Lung microvascular endothelial cell (primary cell): ENCODE results near the gene ITGB8. TPM values are rescaled to one million over a fixed set of nuclear protein-coding genes. Genes with fewer than 3 reads are reported as not detected.
"Not testable (repeated sequence)": the region's sequence is repeated elsewhere in the genome, so short reads cannot be mapped to it uniquely, and the experiment has no call there.

Source experiments
- DNase-seq, 2 donors: peaks; one replicate each; pipeline versions ENCODE4 v3.0.0 to v3.0.0-alpha.2; 2010; ENCODE audit warnings: low read depth in 2 of 2
- total RNA-seq: library from RNA; depleted of rRNA; stranded (reverse); fragments of >200 nt; gene quantifications from 2 replicates; pipeline ENCODE4 v1.2.1, GENCODE V29; 2014

ITGB8 gene
- total RNA-seq, result 2.6 and 31.2 TPM in 2 replicates

- peak; percentile 73 to 82 for DNase-seq
Measured at GRCh38 chr7:20330239-20330927, at the start of gene ITGB8. TSS of gene ITGB8 (plus strand) at chr7:20330900. CDS start at chr7:20331807, 907 bp downstream.

DNA sequence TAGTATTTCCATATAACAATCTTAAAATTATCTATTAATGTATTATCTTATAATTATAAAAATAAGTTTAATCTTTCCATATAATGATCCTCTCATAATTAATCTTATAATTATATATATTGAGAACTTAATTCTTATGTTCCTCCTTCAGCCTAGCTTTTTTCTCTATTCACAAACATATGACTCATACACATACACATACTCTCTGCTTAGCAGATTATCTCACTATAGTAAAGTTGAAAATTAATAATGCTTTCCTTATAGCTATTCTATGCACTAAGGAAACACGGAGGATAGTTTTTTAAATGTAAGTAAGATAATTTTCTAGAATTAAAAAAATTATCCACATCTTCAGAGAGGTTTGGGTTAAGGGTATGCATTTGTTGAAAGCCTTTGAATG lies 47.7 kb upstream of the ITGB8 start:
- DNase-seq, result no peak

GRCh38 chr7:20283385-20283784 lies 47.3 kb upstream of the ITGB8 start:
- no peak for DNase-seq

- no peak for DNase-seq
Measured at GRCh38 chr7:20284003-20284770, 46.5 kb upstream of the ITGB8 start.

DNA sequence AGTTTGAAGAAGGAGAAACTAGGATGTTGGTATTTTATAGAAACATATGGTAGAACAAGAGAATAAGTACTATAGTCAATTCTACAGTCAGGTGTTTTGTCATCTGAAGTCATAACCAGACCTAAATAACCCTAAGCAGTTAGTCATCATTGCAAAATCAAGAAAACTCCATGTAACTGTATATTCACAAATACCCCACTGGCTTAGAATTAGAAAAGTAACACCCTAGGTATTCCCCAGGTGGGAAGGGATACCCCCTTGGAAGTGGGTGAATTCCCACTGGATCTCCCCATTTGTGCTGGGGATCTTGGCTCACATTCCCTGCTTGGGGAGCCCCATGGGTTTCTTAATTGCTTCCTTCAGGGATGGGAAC lies 45.9 kb upstream of the ITGB8 start:
- no peak for DNase-seq

DNA sequence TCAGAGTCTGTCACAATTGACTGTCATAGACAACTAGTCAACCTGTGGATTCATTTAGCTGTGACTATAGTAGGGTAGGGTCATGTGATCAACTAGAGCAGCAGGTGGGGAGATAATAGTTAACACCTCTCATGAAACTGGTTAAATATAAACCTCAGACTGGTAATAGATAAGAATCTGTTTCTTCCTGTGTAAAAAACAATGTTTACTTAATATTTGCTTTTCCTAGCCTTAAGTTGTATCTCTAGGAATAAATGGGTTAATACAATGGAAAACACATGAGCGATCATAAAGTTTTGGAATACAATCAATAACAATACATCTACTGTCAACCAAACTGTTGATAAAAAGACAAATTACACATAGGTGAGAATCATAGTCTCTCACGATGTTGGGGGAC lies 43.4 kb upstream of the ITGB8 start:
- DNase-seq, result no peak

DNA sequence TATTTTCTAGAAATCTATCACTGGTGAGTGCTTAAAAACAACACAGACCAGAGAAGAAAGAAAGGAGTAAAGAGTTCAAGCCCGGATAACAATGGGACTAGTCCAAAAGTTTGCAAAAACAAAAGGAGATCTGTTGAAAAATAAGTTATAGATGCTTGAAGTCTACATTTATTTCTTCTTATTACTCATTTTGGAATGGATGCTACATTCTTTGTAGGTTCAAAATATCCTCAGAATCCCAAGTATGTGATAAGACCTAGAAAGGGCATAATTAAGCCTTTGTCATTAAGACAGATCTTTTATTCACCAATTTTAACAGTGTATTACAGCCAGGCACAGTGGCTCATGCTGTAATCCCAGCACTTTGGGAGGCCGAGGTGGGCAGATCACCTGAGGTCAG lies 42.7 kb upstream of the ITGB8 start:
- DNase-seq, result no peak

- DNase-seq, result no peak
Measured at GRCh38 chr7:20290505-20291111, 40.1 kb upstream of the ITGB8 start.

DNA sequence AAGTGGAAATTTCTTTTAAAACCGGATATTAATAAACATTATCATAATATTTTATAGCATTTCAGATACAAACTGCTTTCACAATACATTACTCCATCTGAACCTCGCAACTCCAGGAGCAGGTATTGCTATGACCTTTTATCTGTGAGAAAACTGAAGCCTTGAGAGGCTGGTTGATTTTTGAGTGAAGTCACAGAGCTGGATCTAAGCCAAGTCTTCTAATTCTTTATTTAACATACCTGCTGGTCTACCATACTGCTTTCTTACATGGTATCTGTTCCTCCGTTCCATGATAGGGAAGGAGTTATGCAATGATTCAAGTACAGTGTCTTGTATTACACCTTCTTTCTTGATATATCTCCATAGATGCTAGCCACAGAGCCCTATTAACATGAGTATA lies 37.4 kb upstream of the ITGB8 start:
- no peak for DNase-seq

- no peak for DNase-seq
Measured at GRCh38 chr7:20296444-20296843, 34.3 kb upstream of the ITGB8 start.

DNA sequence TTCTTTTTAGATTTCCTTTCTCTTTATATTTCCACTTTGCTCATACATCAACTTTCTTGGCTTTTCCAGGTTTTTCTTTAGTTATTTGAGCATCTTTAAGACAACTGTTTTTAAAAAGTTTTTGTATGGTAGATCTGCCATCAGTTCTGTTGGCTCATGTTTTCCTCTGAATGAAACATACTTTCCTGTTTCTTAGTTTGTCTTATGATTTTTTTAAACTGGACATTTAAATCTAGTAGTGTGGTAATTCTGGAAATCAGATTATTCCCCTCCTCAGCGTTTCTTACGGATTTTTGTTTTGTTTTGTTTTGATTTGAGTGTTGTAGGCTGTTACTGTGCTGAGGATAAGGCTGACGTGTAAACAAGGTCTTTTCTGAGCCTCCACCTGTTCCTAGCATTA lies 33.8 kb upstream of the ITGB8 start:
- no peak for DNase-seq

DNA sequence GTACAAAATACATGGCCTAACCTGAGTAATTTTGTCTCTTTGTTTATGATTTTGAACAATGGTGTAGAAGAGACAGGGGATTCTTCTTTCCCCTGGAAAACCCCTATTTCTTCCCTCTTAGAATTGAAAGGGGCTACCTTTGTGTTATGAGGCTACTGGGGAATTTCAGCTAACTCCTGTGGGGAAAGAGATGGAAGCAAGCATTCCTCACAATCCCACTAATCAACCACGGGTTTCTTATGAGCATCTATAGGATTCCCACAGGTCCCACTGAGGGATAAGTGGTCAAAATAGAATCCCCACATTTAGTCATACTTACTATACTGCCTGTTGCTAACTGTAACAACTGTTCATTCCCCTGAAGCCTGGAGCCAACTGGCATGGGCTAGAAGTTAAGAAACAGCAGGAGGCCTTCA lies 32.2 kb upstream of the ITGB8 start:
- no peak for DNase-seq

- DNase-seq, result no peak
Measured at GRCh38 chr7:20299145-20299544, 31.6 kb upstream of the ITGB8 start.

DNA sequence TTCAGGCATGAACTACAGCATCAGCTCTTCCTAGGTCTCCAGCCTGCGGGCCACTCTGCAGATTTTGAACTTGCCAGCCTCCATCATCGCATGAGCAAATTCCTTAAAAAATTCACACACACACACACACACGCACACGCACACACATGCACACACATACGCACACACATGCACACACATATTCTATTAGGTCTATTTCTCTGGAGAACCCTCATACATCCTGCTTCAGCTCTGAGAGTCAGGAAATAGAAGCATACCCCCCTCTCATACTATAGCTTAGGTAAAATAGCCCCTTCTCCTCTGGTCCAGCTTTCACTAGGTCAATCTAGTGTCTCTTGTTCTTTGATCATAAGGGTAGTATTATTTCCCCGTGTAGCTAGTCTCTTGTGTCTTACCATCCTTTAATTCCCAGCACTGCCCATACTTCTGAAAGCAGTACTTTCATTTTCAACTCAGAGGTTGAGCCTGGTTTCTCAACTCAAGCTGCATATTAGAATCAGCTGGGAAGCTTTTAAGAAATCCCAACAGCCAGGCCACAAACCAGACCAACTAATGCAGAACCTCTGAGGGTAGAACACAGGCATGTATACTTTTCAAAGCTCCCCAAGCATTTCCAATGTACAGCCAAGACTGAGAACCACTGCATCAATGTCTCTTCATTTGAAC lies 30.9 kb upstream of the ITGB8 start:
- no peak for DNase-seq

- DNase-seq, result peak in 1 of 2 donors; percentile 65
Measured at GRCh38 chr7:20301311-20301939, 29.3 kb upstream of the ITGB8 start.

GRCh38 chr7:20302300-20302699 lies 28.4 kb upstream of the ITGB8 start:
- DNase-seq, result not testable (repeated sequence)

DNA sequence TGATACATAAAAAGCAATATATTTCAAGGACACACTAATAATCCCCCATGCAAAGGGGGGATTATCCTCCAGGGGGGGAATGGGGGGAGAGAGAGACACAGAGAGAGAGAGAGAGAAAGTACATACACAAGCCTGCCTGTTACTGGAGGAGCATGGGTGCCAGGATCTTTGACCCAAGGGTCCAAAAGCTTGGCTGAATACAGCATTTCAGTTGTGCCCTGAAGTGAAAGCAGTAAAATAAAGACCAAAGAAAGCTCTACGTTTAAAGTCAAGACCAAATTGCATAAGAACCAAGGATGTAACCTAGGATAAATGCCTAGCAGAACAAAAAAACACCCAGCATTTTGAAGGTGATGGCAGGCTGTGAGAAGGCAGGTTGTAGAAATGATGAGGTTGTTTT lies 27.8 kb upstream of the ITGB8 start:
- DNase-seq, result no peak

- DNase-seq, result no peak
Measured at GRCh38 chr7:20304366-20304765, 26.3 kb upstream of the ITGB8 start.

GRCh38 chr7:20305726-20306125 lies 25.0 kb upstream of the ITGB8 start:
- no peak for DNase-seq

GRCh38 chr7:20306180-20306946 lies 24.3 kb upstream of the ITGB8 start:
- peak; percentile 15 to 60 for DNase-seq

GRCh38 chr7:20307119-20307518 lies 23.6 kb upstream of the ITGB8 start:
- DNase-seq, result peak; percentile 52 to 75
